GM12872 (cell line): ENCODE measurements around the gene SLC25A19.

Experiments used
- TF ChIP-seq, protein P1 (sequence below): IDR thresholded peaks from 3 replicates; pipeline ENCODE4 v1.5.1; 2011; ENCODE audit warnings: low read depth, mild to moderate bottlenecking, low read length, moderate library complexity; ENCODE audit not compliant: insufficient read depth

Gene SLC25A19

DNA sequence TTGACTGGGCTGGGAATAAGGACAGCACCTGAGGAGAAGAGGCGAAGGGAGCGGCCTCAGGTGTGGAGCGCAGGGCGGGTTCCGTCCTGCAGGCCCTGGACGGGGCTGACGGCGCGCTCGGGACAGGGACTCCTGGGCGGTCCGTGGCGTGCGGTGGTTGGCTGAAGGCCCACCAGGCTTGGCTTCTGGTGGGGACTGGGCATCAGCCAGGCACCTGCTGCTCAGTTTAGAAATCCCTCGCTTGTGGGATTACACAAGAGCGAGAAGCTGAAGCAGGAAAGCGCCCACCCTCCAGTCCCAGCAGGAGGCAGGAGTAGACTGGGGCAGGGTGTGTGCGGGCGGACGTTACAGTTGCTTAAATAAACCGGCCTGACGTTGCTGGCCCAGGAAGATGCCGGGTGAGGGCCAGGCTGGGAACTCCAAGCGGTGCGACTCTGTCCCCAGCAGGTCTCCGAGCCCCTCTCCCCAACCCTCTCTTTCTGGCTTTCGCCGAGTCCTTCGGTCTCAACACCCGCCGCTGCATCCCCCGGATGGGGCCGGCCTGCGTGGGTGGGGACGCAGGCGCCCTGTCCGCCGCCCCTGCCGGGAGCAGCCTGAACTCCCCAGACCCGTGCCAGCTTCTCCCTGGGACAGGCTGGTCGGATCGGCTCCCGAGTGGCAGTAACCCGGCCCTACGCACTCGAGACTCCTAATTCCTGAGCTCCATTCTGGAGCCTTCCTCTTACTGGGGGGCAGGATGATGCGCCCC, 18.8 kb downstream of the SLC25A19 start:
- TF ChIP-seq, protein P1, sequence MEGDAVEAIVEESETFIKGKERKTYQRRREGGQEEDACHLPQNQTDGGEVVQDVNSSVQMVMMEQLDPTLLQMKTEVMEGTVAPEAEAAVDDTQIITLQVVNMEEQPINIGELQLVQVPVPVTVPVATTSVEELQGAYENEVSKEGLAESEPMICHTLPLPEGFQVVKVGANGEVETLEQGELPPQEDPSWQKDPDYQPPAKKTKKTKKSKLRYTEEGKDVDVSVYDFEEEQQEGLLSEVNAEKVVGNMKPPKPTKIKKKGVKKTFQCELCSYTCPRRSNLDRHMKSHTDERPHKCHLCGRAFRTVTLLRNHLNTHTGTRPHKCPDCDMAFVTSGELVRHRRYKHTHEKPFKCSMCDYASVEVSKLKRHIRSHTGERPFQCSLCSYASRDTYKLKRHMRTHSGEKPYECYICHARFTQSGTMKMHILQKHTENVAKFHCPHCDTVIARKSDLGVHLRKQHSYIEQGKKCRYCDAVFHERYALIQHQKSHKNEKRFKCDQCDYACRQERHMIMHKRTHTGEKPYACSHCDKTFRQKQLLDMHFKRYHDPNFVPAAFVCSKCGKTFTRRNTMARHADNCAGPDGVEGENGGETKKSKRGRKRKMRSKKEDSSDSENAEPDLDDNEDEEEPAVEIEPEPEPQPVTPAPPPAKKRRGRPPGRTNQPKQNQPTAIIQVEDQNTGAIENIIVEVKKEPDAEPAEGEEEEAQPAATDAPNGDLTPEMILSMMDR, result peak; percentile 57

DNA sequence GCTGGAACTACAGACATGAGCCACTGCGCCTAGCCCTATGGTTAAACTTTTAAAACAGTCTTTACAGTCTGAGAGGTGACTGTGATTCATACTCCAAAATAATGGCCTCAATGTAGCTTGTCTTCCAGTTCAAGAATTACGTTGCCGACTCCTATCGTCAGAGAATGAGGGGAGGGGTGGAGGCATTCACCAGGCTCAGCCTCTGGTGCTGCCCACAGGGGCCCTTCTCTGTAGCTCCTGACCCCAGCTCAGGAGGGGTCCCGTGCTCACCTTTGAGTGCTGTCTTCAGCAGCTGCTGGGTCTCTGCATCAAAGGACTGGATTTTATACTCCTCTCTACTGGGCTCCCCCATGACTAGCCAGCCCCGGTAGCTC, 19.4 kb downstream of the SLC25A19 start:
- TF ChIP-seq, protein P1, result no peak

GRCh38 chr17:75267411-75268232, 21.6 kb downstream of the SLC25A19 start:
- TF ChIP-seq, protein P1, result no peak

GRCh38 chr17:75267153-75267410, 22.2 kb downstream of the SLC25A19 start:
- TF ChIP-seq, protein P1, result no peak

DNA sequence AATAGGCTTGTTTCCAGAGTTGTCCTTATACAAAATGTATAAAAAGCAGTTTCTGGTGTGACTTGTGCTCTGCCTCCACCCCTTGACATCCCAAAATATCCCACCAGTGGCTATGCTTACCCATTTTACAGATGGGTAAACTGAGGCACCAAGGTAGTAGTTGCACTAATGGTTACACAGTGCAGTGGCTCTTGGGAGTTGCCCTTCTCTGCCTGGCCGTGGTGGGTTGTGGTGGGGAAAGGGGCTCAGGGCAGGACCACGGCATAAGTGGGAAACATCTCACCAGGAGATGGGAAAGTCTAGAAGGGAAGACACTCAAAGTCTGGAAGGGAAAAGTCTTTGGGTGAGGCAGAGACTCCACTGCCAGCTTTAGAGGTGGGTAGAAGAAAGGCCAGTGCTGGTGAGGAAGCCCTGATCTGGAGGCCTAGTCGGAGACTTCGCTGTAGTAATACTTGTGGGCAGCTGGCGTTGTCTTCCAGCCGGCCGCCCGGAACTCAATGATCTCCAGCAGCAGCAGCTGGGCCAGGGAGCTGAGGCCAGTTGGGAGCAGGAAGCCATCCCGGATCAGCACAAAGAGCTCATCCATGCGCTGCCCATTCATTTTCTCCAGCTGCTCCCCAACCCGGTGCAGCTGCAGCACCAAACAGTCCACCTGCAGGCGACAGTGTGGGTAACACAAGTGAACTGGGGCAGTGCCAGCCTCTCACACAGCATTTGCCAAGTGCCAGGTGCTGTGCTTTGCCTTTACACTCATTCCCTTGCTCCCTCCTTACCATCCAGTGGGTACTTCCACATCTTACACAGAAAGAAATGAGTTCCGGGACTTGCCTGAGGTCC, 22.7 kb downstream of the SLC25A19 start:
- TF ChIP-seq, protein P1, result no peak

GRCh38 chr17:75265614-75266315, 23.5 kb downstream of the SLC25A19 start:
- TF ChIP-seq, protein P1, result no peak
